AG10803 (cell line): ENCODE results near the gene PADI1.
A peak's percentile ranks its signal among the peaks of the same experiment; 100 is the strongest.

ENCODE experiments used
- DNase-seq: peaks from one replicate; pipeline ENCODE4 v3.0.0; 2010; ENCODE audit warnings: low read depth
- H3K4me3 ChIP-seq: 2 replicates; pipeline ENCODE4 v1.5.1; 2011; ENCODE audit warnings: mild to moderate bottlenecking, low read length, control low read depth
- TF ChIP-seq, protein P1 (sequence below): conservative IDR thresholded peaks from 2 replicates; pipeline ENCODE4 v1.5.1; 2011; ENCODE audit warnings: mild to moderate bottlenecking, low read length, control low read depth, inconsistent platforms

Gene PADI1

DNA sequence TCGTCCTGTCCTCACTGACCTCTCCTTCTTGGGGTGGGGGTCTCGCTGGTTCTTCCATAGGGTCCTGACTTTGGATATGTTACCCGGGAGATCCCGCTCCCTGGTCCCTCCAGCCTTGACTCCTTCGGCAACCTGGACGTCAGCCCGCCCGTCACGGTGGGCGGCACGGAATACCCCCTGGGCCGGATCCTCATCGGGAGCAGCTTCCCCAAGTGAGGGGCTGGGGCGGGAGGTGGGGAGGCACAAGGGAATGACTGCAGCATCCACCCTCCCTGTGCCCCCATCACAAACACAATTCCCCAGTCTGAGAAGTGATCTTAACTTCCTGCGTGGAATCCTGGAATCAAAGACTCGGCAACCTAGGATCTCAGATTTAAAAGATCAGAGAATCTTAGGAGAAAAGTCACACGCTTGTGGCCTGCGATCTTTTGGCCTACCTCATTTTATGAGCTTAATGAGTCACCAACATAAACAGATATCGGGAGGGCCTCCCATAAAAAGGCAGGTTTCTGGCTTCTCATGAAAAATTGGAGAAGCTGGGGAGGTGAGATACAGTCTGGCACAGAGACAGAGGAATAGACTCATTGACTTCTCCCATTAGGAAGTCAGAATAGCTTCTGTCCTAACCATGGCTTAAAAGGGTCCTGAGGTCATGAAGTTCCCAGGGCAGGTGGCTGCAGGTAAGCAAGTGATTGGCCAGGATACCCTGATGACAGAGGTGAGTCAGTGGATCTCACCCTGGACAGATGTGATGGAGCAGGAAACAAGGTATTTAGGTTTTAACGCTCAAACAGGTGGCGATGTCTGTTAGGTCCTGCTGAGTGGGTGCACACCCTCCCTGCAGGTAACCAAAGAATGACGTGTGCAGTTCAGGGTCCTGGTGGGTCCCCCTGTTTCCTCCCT, 28.1 kb downstream of the PADI1 start:
- TF ChIP-seq, protein P1, sequence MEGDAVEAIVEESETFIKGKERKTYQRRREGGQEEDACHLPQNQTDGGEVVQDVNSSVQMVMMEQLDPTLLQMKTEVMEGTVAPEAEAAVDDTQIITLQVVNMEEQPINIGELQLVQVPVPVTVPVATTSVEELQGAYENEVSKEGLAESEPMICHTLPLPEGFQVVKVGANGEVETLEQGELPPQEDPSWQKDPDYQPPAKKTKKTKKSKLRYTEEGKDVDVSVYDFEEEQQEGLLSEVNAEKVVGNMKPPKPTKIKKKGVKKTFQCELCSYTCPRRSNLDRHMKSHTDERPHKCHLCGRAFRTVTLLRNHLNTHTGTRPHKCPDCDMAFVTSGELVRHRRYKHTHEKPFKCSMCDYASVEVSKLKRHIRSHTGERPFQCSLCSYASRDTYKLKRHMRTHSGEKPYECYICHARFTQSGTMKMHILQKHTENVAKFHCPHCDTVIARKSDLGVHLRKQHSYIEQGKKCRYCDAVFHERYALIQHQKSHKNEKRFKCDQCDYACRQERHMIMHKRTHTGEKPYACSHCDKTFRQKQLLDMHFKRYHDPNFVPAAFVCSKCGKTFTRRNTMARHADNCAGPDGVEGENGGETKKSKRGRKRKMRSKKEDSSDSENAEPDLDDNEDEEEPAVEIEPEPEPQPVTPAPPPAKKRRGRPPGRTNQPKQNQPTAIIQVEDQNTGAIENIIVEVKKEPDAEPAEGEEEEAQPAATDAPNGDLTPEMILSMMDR, result no peak
- DNase-seq, result peak; percentile 85
- no peak overlapping the region for H3K4me3 ChIP-seq

DNA sequence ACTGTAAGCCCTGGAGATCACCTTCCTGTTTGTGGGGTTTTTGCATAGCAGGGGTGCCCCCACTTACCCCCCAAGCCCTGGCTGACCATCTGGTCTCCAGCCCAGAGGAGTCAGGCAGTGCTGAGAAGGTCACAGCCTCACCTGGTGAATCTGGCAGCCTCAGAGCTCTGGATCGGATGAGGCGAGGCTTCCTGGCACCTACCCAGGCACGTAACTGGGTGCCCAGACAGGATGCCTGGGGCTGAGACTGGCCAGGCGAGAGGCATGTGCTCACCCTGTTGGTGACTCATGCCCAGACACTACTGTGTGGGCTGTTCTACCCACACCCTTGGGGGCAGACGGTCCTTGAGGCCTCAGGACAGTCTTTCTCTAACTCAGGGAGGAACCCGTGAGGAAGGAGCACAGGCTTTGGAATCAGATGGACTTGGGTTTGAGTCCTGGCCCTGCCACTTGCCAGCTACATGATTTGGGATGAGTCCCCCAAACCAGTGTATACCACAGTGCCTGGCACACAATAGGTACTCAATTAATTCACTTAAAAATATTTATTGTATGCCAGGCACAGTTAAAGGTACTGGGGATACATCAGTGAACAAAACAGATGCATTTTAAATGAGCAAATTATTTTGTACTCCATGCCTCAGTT, 28.9 kb downstream of the PADI1 start:
- TF ChIP-seq, protein P1, result no peak
- no peak overlapping the region for H3K4me3 ChIP-seq
- DNase-seq, result peak; percentile 92

DNA sequence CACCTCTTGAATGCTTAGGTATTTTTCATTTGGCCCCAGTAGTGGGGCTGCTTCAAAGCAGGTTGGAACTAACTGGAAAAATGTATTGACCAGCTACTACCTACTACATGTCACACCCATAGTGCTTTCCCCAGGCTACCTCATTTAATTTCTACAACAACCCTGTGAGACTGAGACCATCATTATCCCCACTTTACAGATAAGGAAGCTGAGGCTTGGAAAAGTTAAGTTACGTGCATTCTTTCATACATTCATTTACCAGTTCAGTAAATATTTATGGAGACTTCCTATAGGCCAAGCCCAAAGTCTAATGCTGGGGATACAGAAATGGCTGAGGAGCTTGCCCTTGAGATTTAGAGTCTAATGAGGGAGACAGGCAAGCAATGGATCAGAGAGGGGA, 29.5 kb downstream of the PADI1 start:
- TF ChIP-seq, protein P1, result no peak
- no peak overlapping the region for H3K4me3 ChIP-seq
- no peak for DNase-seq

DNA sequence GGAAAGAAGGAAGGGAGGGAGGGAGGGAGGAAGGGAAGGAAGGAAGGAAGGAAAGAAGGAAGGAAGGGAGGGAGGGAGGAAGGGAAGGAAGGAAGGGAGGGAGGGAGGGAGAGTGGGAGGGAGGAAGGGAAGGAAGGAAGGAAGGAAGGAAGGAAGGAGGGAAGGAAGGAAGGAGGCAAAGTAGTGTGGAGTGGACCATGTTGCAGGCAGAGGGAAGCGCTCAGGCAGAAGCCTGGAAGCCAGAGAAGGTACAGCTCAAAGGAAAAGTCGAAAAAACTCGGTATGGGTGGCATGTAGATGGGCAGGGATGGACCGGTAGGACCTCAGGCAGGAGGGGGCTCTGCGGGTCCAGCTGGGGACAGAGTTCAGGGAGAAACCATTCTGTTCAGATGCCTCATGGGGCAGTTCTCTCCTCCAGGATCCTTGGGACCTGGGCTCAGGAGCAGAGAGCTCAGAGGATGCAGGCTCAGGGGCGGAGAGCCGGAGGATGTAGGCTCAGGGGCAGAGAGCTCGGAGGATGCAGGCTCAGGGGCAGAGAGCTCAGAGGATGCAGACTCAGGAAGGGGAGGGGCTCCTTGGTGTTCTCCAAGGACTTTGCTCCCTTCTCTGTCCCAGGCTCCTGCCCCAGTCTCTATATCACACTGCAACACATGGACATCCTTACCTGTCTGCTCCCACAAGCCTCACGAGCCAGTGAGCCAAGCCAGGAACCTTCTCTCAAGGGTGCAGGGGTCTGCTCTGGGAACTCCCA, 30.4 kb downstream of the PADI1 start:
- TF ChIP-seq, protein P1, result no peak
- H3K4me3 ChIP-seq, result no peak overlapping the region
- DNase-seq, result no peak

DNA sequence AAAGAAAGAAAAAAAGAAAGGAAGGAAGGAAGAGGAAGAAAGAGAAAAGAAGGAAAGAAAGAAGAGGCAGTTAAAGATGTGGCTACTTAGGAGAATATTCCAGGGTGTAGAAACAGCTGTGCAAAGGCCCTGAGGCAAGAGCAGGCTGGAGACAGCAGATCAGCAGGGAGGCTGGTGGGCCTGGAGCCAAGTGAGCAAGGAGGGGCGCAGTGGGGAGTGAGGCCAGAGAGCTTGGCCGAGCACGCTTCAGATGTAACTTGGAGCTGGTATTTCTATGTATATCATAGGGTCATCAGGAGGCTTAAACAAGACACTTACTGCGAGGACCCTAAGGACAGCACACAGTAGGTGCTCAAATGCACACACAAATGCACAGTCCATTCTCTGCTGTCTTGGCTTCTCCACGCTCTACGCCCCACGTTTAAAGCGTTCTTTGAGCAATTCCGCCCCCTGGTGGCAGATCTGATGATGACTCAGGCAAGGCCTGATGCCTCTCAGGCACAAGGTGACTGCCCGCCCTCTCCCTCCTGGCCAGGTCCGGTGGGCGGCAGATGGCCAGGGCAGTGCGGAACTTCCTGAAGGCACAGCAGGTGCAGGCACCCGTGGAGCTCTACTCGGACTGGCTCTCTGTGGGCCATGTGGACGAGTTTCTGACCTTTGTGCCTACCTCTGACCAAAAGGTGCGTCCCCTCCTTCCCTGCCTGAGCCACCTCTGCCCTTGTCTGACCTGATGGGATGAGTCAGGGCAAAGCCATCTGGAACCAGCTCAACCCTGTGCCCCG, 32.0 kb downstream of the PADI1 start:
- no peak overlapping the region for H3K4me3 ChIP-seq
- peak; percentile 76 for DNase-seq
- TF ChIP-seq, protein P1, result peak; percentile 74

DNA sequence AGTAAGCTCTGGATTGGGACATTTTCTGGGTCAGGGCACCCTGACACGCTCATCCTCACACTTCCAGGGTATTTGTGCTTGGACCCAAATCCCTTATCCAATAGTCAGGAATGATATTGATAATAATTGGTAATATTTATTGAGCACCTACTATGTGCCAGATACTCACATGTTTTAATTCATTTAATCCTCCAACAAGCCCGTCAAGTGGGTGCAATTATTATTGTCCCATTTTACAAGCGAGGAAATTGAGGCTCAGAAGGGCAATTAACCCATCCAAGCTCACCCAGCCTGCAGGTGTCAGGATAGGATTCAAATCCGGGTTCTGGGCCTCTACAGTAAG, 32.6 kb downstream of the PADI1 start:
- TF ChIP-seq, protein P1, result no peak
- H3K4me3 ChIP-seq, result no peak overlapping the region
- DNase-seq, result no peak
